Frontal cortex (tissue), 4 donors: Measurements from ENCODE around the gene MMS22L. TPM values are rescaled to one million over a fixed set of nuclear protein-coding genes. Genes with fewer than 3 reads are reported as not detected.
"Not testable (repeated sequence)": the region's sequence is repeated elsewhere in the genome, so short reads cannot be mapped to it uniquely, and the experiment has no call there.

Experiments used
- DNase-seq, 2 donors: peaks; one replicate each; pipeline ENCODE4 v3.0.0; 2012; ENCODE audit warnings: low spot score in 2 of 2
- FAIRE-seq: peaks from 2 replicates; lab custom pipeline; 2012; peaks lifted over from hg19 to GRCh38; lab: Jason Lieb, UNC
- total RNA-seq: library from RNA; depleted of rRNA; stranded (reverse); fragments of >200 nt; gene quantifications from one replicate; pipeline ENCODE4 v1.2.3, GENCODE V29; 2014
- donor health status: control.
- donor health status: control.
- donor health status: control.

MMS22L gene
- total RNA-seq, 1 donor from 2014 or later = 9.4 TPM

- FAIRE-seq = no peak
- no peak for DNase-seq
Measured at GRCh38 chr6:97262676-97263075, 20.3 kb downstream of the MMS22L start.

- FAIRE-seq (no peak), DNase-seq (no peak)
Measured at GRCh38 chr6:97246842-97247241, 36.2 kb downstream of the MMS22L start.

GRCh38 chr6:97240222-97240621 is 42.8 kb downstream of the MMS22L start:
- DNase-seq (no peak), FAIRE-seq (no peak)

GRCh38 chr6:97231911-97232310 is 51.1 kb downstream of the MMS22L start:
- DNase-seq = no peak
- no peak for FAIRE-seq

GRCh38 chr6:97222903-97223302 is 60.1 kb downstream of the MMS22L start:
- FAIRE-seq (no peak), DNase-seq (no peak)

- DNase-seq (no peak), FAIRE-seq (no peak)
Measured at GRCh38 chr6:97218912-97219311, 64.1 kb downstream of the MMS22L start.

- FAIRE-seq (peak; percentile 60), DNase-seq (peak; percentile 20 to 38)
Measured at GRCh38 chr6:97215157-97215769, 67.8 kb downstream of the MMS22L start.

- DNase-seq (no peak), FAIRE-seq (no peak)
Measured at GRCh38 chr6:97214671-97215070, 68.3 kb downstream of the MMS22L start.

GRCh38 chr6:97207383-97207782 is 75.6 kb downstream of the MMS22L start:
- DNase-seq (no peak), FAIRE-seq (no peak)

- DNase-seq (no peak), FAIRE-seq (no peak)
Measured at GRCh38 chr6:97205966-97206365, 77.0 kb downstream of the MMS22L start.

GRCh38 chr6:97203343-97203742 is 79.7 kb downstream of the MMS22L start:
- DNase-seq (no peak), FAIRE-seq (no peak)

GRCh38 chr6:97198046-97198565 is 84.9 kb downstream of the MMS22L start:
- no peak for FAIRE-seq
- DNase-seq = no peak

GRCh38 chr6:97195117-97195516 is 87.9 kb downstream of the MMS22L start:
- FAIRE-seq = no peak
- DNase-seq = no peak

GRCh38 chr6:97189767-97190166 is 93.2 kb downstream of the MMS22L start:
- FAIRE-seq = no peak
- no peak for DNase-seq

GRCh38 chr6:97187951-97188350 is 95.1 kb downstream of the MMS22L start:
- FAIRE-seq = no peak
- DNase-seq = no peak

- FAIRE-seq = peak; percentile 86
- DNase-seq = peak; percentile 14 to 29
Measured at GRCh38 chr6:97186416-97186999, 96.5 kb downstream of the MMS22L start.

- FAIRE-seq (no peak), DNase-seq (no peak)
Measured at GRCh38 chr6:97177905-97178304, 105.1 kb downstream of the MMS22L start.

GRCh38 chr6:97176468-97176867 is 106.5 kb downstream of the MMS22L start:
- no peak for FAIRE-seq

GRCh38 chr6:97175806-97176205 is 107.2 kb downstream of the MMS22L start:
- FAIRE-seq = no peak
- no peak for DNase-seq

More at GRCh38 chr6:97176468-97176867, 106.5 kb downstream of the MMS22L start:
- no peak for DNase-seq

- DNase-seq (no peak), FAIRE-seq (no peak)
Measured at GRCh38 chr6:97174471-97174870, 108.5 kb downstream of the MMS22L start.

GRCh38 chr6:97160280-97160679 is 122.7 kb downstream of the MMS22L start:
- DNase-seq (no peak), FAIRE-seq (no peak)

- DNase-seq, FAIRE-seq: not testable (repeated sequence)
Measured at GRCh38 chr6:97155447-97155846, 127.6 kb downstream of the MMS22L start.
